Stimulated activated CD4-positive, alpha-beta T cell treated with anti-CD3 and anti-CD28 coated beads, Interleukin-1b, Interleukin-23, amount 100 ng/mL, for 1 hour (primary cell): ENCODE measurements around the gene TNP1.

Experiments
- DNase-seq, 2 donors: peaks; one replicate each; pipeline ENCODE4 v3.0.0-alpha.2; 2020; ENCODE audit warnings: low read depth in 2 of 2

TNP1 gene

GRCh38 chr2:216839688-216840087 is 20.2 kb downstream of the TNP1 start:
- no peak for DNase-seq

GRCh38 chr2:216838151-216838550 is 21.7 kb downstream of the TNP1 start:
- DNase-seq: no peak

GRCh38 chr2:216837740-216838139 is 22.1 kb downstream of the TNP1 start:
- no peak for DNase-seq

- no peak for DNase-seq
Observed at GRCh38 chr2:216833061-216833460, 26.8 kb downstream of the TNP1 start.

GRCh38 chr2:216830346-216830745 is 29.5 kb downstream of the TNP1 start:
- no peak for DNase-seq

- no peak for DNase-seq
Observed at GRCh38 chr2:216829533-216829932, 30.3 kb downstream of the TNP1 start.

- DNase-seq: no peak
Observed at GRCh38 chr2:216827073-216827720, 32.7 kb downstream of the TNP1 start.

- DNase-seq: no peak
Observed at GRCh38 chr2:216822470-216822869, 37.4 kb downstream of the TNP1 start.

GRCh38 chr2:216820709-216821108 is 39.2 kb downstream of the TNP1 start:
- no peak for DNase-seq

GRCh38 chr2:216819766-216820165 is 40.1 kb downstream of the TNP1 start:
- DNase-seq: no peak

GRCh38 chr2:216819055-216819454 is 40.8 kb downstream of the TNP1 start:
- DNase-seq: no peak

GRCh38 chr2:216810399-216811160 is 49.3 kb downstream of the TNP1 start:
- no peak for DNase-seq
